OCI-LY7 (cell line): Measurements from ENCODE around the gene TMC2. TPM values are rescaled to one million over a fixed set of nuclear protein-coding genes. Genes with fewer than 3 reads are reported as not detected.

Experiments
- BruUV-seq: library from RNA; stranded (reverse); fragments of 400-500 nt; replicated peaks from 2 replicates; lab custom pipeline; 2021; lab: Mats Ljungman, UMichigan
- CTCF ChIA-PET: fragments of 300-600 bp; sonication (Branson Sonifier 250); formaldehyde crosslinking; loops from one replicate; lab custom pipeline; 2022; ENCODE audit warnings: antibody characterized with exemption; ENCODE audit not compliant: unreplicated experiment; lab: Charles Lee
- POLR2A ChIA-PET: fragments of 300-600 bp; sonication (Branson Sonifier 250); formaldehyde crosslinking; loops from one replicate; lab custom pipeline; 2022; ENCODE audit warnings: antibody characterized with exemption; lab: Charles Lee
- DNase-seq: peaks from one replicate; pipeline ENCODE4 v3.0.0-alpha.2; 2015; ENCODE audit warnings: low spot score
- H2AFZ ChIP-seq: fragments of 200-600 bp; sonication (generic), shearing (Covaris generic); 2 replicates; pipeline ENCODE4 v1.6.1; 2014; ENCODE audit warnings: mild to moderate bottlenecking, antibody characterized with exemption, low read length, moderate library complexity
- H3K27ac ChIP-seq: fragments of 200-600 bp; sonication (generic); 2 replicates; pipeline ENCODE4 v1.5.1; 2014; ENCODE audit warnings: mixed run types, low read depth, mild to moderate bottlenecking, moderate library complexity, low read length, inconsistent platforms; ENCODE audit not compliant: poor library complexity, severe bottlenecking
- H3K36me3 ChIP-seq: fragments of 200-600 bp; sonication (generic); 2 replicates; pipeline ENCODE4 v1.6.1; 2014; ENCODE audit warnings: mild to moderate bottlenecking, antibody characterized with exemption, low read length, moderate library complexity, mixed read lengths; ENCODE audit not compliant: insufficient read depth
- H3K4me1 ChIP-seq: fragments of 200-600 bp; sonication (generic); 2 replicates; pipeline ENCODE4 v1.5.1; 2014; ENCODE audit warnings: mild to moderate bottlenecking, low read length; ENCODE audit not compliant: insufficient read depth, poor library complexity, severe bottlenecking
- H3K4me2 ChIP-seq: fragments of 200-600 bp; sonication (generic); 2 replicates; pipeline ENCODE4 v1.6.1; 2014; ENCODE audit warnings: mild to moderate bottlenecking, low read length
- H3K4me3 ChIP-seq: fragments of 200-600 bp; sonication (generic); 2 replicates; pipeline ENCODE4 v1.5.1; 2014; ENCODE audit warnings: mild to moderate bottlenecking, low read depth, low read length; ENCODE audit not compliant: poor library complexity, severe bottlenecking
- H3K79me2 ChIP-seq: fragments of 200-600 bp; sonication (generic); 2 replicates; pipeline ENCODE4 v1.6.1; 2016; ENCODE audit warnings: low read depth, mild to moderate bottlenecking, low read length, moderate library complexity, mixed read lengths; ENCODE audit not compliant: insufficient read depth
- H3K9me2 ChIP-seq: fragments of 200-600 bp; sonication (generic); 2 replicates; pipeline ENCODE4 v1.6.1; 2016; ENCODE audit warnings: mild to moderate bottlenecking, low read length, mixed read lengths; ENCODE audit not compliant: insufficient read depth
- H3K9me3 ChIP-seq: fragments of 200-600 bp; sonication (generic); 2 replicates; pipeline ENCODE4 v1.6.1; 2014; ENCODE audit warnings: mild to moderate bottlenecking, mixed run types, low read length, mixed read lengths
- H4K20me1 ChIP-seq: fragments of 200-600 bp; sonication (generic); 2 replicates; pipeline ENCODE4 v1.6.1; 2014; ENCODE audit warnings: mild to moderate bottlenecking, antibody characterized with exemption, low read length, moderate library complexity, mixed read lengths; ENCODE audit not compliant: insufficient read depth
- EZH2phosphoT487 ChIP-seq: fragments of 200-600 bp; sonication (generic); IDR thresholded peaks from 2 replicates; pipeline ENCODE4 v1.6.1; 2018; ENCODE audit warnings: low read depth, borderline replicate concordance, mild to moderate bottlenecking, mixed run types, antibody characterized with exemption, low read length, moderate library complexity, mixed read lengths
- intact Hi-C: fragments of 100-400 bp; cut with micrococcal nuclease; formaldehyde crosslinking; loops from one replicate; pipeline ENCODE4 v1.10.0; 2022; ENCODE audit not compliant: unreplicated experiment
- total RNA-seq, 2 experiments: library from RNA; depleted of rRNA in 1 of 2; stranded (reverse); fragments of >200 nt in 1 of 2; shearing (Covaris generic) in 1 of 2; gene quantifications; 2 replicates each; pipeline ENCODE4 v1.2.3, GENCODE V29; 2014 to 2022
- TF ChIP-seq, protein P1 (sequence below): fragments of 200-600 bp; sonication (generic); conservative IDR thresholded peaks from 2 replicates; pipeline ENCODE4 v1.5.1; 2014; ENCODE audit warnings: mild to moderate bottlenecking, antibody characterized with exemption, low read length, moderate library complexity, mixed read lengths

Gene TMC2
- total RNA-seq, 2 experiments from 2014 or later = not detected

- H3K27ac ChIP-seq = no peak overlapping the region
- CTCF ChIA-PET = no interaction called here
- BruUV-seq = no TSS peak
- H3K4me2 ChIP-seq = no peak overlapping the region
- intact Hi-C loops = no loop called here
- no peaks in the 10 kb centered on the region for H4K20me1 ChIP-seq
- TF ChIP-seq EZH2phosphoT487 = no peak
- TF ChIP-seq, protein P1, sequence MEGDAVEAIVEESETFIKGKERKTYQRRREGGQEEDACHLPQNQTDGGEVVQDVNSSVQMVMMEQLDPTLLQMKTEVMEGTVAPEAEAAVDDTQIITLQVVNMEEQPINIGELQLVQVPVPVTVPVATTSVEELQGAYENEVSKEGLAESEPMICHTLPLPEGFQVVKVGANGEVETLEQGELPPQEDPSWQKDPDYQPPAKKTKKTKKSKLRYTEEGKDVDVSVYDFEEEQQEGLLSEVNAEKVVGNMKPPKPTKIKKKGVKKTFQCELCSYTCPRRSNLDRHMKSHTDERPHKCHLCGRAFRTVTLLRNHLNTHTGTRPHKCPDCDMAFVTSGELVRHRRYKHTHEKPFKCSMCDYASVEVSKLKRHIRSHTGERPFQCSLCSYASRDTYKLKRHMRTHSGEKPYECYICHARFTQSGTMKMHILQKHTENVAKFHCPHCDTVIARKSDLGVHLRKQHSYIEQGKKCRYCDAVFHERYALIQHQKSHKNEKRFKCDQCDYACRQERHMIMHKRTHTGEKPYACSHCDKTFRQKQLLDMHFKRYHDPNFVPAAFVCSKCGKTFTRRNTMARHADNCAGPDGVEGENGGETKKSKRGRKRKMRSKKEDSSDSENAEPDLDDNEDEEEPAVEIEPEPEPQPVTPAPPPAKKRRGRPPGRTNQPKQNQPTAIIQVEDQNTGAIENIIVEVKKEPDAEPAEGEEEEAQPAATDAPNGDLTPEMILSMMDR = no peak
- no peaks in the 10 kb centered on the region for H3K36me3 ChIP-seq
- no peaks in the 10 kb centered on the region for H3K9me2 ChIP-seq
- no peaks in the 10 kb centered on the region for H3K79me2 ChIP-seq
- DNase-seq = no peak
- no peaks in the 10 kb centered on the region for H3K4me1 ChIP-seq
- H3K4me3 ChIP-seq = no peak overlapping the region
- no peak overlapping the region for H2AFZ ChIP-seq
- H3K9me3 ChIP-seq = 0 out of 2 replicates have a peak, but pooled peaks cover 3% of the 10 kb centered on the region
- POLR2A ChIA-PET = no interaction called here
Observed at GRCh38 chr20:2610941-2611720, 74.8 kb downstream of the TMC2 start.

DNA sequence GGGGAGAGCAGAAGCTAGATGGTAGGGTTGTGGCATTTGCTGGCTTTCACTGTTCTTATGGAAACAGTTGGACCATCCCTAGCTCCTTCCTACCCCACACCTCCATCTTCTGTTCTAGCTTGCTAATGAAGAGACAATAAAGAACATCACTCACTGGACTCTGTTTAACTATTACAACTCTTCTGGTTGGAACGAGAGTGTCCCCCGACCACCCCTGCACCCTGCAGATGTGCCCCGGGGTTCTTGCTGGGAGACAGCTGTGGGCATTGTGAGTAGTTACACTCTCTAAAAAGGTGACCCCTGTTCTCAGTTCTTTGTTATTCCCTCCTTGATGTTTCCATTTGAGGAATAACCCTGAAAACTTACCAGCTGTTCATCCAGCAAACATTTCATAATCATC is 75.7 kb downstream of the TMC2 start:
- H3K4me1 ChIP-seq = no peaks in the 10 kb centered on the region
- no peak overlapping the region for H3K4me3 ChIP-seq
- no peaks in the 10 kb centered on the region for H3K9me2 ChIP-seq
- ChIA-PET CTCF (no interaction called here), POLR2A (interaction anchor here (0.7 kb wide), 1 partner anchor 378 kb away, joined by 3 read pairs; no protein-coding TSS in a partner anchor)
- no TSS peak for BruUV-seq
- no peak for DNase-seq
- intact Hi-C loops = no loop called here
- TF ChIP-seq, protein P1 = no peak
- TF ChIP-seq EZH2phosphoT487 = no peak
- H3K36me3 ChIP-seq = no peaks in the 10 kb centered on the region
- H3K9me3 ChIP-seq = 0 out of 2 replicates have a peak, but pooled peaks cover under 1% of the 10 kb centered on the region
- H3K4me2 ChIP-seq = no peak overlapping the region
- no peaks in the 10 kb centered on the region for H3K79me2 ChIP-seq
- no peaks in the 10 kb centered on the region for H4K20me1 ChIP-seq
- H2AFZ ChIP-seq = no peak overlapping the region
- no peak overlapping the region for H3K27ac ChIP-seq

DNA sequence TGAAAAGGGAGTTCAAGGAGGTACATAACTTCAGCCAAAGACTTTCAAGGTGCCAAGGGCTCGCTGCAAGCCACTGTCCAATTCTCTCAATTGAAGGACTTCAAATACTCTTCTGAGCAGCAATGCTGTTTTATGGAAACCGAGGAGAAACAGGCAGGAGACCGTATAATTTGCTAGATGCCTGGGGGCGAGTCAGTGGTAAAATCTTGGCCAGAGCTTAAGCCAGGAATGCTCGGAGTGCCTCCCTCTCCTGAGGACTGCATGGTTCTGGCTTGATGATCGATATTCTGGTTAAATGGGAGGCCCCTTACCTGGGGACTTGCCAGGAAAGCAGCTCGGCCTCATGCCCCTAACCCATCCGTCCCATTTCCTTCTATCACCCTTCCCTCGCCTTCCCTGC is 80.3 kb downstream of the TMC2 start:
- Histone ChIP-seq H2AFZ (no peak overlapping the region), H3K4me1 (no peaks in the 10 kb centered on the region), H3K79me2 (no peaks in the 10 kb centered on the region), H3K27ac (no peak overlapping the region), H3K9me2 (no peaks in the 10 kb centered on the region), H3K36me3 (no peaks in the 10 kb centered on the region), H3K4me2 (no peak overlapping the region), H3K4me3 (no peak overlapping the region), H4K20me1 (no peaks in the 10 kb centered on the region), H3K9me3 (no peaks in the 10 kb centered on the region)
- intact Hi-C loops = no loop called here
- DNase-seq = no peak
- BruUV-seq = no TSS peak
- TF ChIP-seq EZH2phosphoT487 = no peak
- TF ChIP-seq, protein P1 = no peak
- CTCF ChIA-PET = no interaction called here
- POLR2A ChIA-PET = no interaction called here
